SK-N-MC (cell line): ENCODE data around the gene TRIM52.

Experiments used
- DNase-seq: peaks from one replicate; pipeline ENCODE4 v3.0.0-alpha.2; 2011; ENCODE audit warnings: low read depth, low spot score
- H3K27ac ChIP-seq: fragments of 200-600 bp; sonication (generic); 2 replicates; pipeline ENCODE4 v1.5.1; 2016; ENCODE audit warnings: mixed run types
- H3K36me3 ChIP-seq: fragments of 200-600 bp; sonication (generic); 2 replicates; pipeline ENCODE4 v1.6.1; 2017; ENCODE audit warnings: antibody characterized with exemption, low read length, mixed read lengths; ENCODE audit not compliant: insufficient read depth
- H3K4me3 ChIP-seq: fragments of 200-600 bp; sonication (generic); 2 replicates; pipeline ENCODE4 v1.5.1; 2016
- H3K9ac ChIP-seq: fragments of 200-600 bp; sonication (generic); 2 replicates; pipeline ENCODE4 v1.8.0; 2017; ENCODE audit warnings: mixed run types, mixed read lengths; ENCODE audit not compliant: insufficient read length
- H3K9me3 ChIP-seq: fragments of 200-600 bp; sonication (generic); 2 replicates; pipeline ENCODE4 v1.6.1; 2017; ENCODE audit warnings: low read depth, mild to moderate bottlenecking, antibody characterized with exemption, low read length, moderate library complexity, mixed read lengths
- EZH2 ChIP-seq: fragments of 200-600 bp; sonication (generic); IDR thresholded peaks from one replicate; pipeline ENCODE4 v1.6.1; 2017; ENCODE audit warnings: antibody characterized with exemption
- FOXP2 ChIP-seq: optimal IDR thresholded peaks from 2 replicates; pipeline ENCODE3; 2011; ENCODE audit warnings: mild to moderate bottlenecking, moderate library complexity; ENCODE audit not compliant: insufficient read depth; ENCODE audit errors: extremely low read length, control extremely low read depth
- POLR2AphosphoS5 ChIP-seq: IDR thresholded peaks from 2 replicates; pipeline ENCODE4 v1.6.1; 2012; ENCODE audit warnings: mild to moderate bottlenecking, low read depth, low read length, borderline replicate concordance

TRIM52 gene

DNA sequence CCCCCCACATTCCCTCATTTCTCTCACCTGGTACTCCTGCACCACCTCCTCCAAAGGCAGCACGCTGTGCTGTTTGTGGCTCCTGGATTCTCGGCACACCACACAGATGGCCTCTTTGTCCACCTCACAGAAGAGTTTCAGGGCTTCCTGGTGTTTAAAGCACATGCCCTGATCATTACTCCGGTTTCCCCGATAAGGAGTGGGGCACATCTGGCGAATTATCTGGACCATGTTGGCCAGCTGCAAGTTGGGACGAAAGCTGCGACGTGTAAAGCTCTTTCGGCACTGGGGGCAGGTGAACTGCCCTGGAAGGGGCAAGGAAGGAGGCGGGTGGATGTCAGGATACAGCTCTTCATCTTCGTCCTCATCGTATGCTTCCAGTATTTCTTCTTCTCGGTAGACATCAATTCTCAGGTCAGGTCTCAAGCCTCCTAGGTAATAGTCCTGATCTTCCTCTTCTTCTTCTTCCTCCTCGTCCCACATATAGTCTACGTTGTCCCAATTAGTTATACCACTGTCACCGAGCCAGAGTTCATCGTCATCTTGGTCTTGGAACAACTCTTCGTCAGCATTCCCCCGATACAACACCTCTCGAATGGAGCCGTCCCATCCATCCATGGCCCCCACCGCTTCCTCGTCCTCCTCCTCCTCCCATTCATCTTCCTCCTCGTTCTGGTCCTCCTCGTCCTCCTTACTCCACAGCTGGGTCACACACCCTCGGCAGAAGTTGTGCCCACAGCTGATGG lies 796 bp downstream of the TRIM52 start:
- H3K4me3 ChIP-seq = peak overlapping the region; percentile 99
- no peaks in the 10 kb centered on the region for H3K9me3 ChIP-seq
- H3K27ac ChIP-seq = no peak overlapping the region
- H3K9ac ChIP-seq = peak overlapping the region; percentile 100
- TF ChIP-seq POLR2AphosphoS5 = no peak
- no peak for TF ChIP-seq EZH2
- no peak for TF ChIP-seq FOXP2
- peaks cover 31% of the 10 kb centered on the region for H3K36me3 ChIP-seq
- DNase-seq = no peak

DNA sequence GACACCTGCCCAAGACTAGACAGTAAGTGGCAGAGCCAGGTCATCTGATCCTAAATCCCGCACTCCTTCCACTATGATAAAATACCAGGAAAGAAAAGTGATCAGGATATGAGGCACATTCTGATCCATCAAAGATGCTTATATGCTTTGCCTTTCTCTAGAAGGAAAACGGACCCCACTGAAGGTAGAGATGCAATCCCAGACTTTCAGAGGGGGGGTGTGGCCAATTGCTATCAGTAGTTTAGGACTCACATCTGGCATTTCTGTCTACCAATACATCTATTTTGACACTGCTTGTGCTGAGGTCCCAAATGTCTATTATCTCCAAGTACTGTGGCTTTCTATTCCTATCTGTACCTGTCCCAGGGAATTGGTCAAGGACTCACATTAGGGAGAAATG lies 1.7 kb downstream of the TRIM52 start:
- peaks cover 39% of the 10 kb centered on the region for H3K36me3 ChIP-seq
- no peak; the same call in 1 of the 2 replicates for TF ChIP-seq POLR2AphosphoS5
- no peak for TF ChIP-seq EZH2
- TF ChIP-seq FOXP2 = no peak
- no peak for DNase-seq
- peak overlapping the region; percentile 99 for H3K4me3 ChIP-seq
- H3K27ac ChIP-seq = no peak overlapping the region
- peak overlapping the region; percentile 100 for H3K9ac ChIP-seq
- H3K9me3 ChIP-seq = no peaks in the 10 kb centered on the region

DNA sequence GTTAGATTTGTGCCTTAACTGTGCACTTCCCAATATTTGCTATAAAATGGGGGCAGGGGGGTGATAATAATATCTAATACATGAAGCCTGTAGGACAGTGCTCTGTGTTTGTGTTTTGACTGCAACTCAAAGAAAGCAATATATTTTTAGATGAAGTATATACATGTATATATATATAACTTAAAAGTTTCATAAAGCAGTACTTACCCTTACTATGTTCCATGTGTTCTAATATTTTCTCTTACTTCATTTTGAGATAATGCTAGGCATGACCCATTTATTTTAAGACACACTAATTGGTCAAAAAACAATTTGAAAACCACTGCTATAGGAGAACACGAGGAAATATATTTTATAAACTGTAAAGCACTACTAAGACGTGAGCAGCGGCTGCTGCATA lies 2.4 kb downstream of the TRIM52 start:
- Histone ChIP-seq H3K27ac (no peak overlapping the region), H3K4me3 (peak overlapping the region; percentile 99), H3K9ac (peak overlapping the region; percentile 100), H3K9me3 (no peaks in the 10 kb centered on the region), H3K36me3 (peaks cover 36% of the 10 kb centered on the region)
- TF ChIP-seq EZH2 (no peak), POLR2AphosphoS5 (no peak), FOXP2 (no peak)
- no peak for DNase-seq

DNA sequence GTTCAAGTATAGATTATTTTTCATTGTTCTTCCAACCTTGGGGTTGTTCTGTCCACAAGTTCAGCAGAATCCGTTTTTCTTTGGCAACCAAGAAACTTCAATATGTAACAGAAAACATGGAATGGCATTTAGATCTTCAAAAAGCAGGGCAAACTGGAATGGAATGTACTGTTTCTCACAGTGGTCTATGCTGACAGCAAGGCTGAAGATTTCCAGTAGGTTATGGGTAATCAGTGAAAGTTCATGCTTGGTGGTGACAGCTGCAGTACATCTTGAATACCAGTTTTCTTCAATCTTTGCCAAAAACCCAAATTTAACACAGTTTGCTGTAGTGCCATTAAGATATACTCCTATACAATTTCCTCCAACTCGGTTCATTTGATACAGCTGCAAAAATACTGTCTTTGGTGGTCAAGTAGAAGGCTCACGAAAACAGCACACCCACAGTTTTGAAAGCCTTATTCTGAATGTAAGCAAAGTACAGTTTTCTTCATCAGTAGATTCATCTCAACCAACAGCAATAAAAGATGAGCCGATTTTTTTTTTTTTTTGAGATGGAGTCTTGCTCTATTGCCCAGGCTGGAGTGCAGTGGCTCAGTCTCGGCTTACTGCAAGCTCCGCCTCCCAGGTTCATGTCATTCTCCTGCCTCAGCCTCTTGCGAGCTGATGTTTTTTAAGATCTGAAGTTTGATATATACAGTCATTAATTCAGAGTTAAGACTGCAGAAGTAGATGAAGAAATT lies 4.9 kb downstream of the TRIM52 start:
- peak overlapping the region; percentile 22 for H3K9ac ChIP-seq
- DNase-seq = no peak
- peaks cover 46% of the 10 kb centered on the region for H3K36me3 ChIP-seq
- TF ChIP-seq EZH2 (no peak), POLR2AphosphoS5 (no peak)
- peak overlapping the region; percentile 49; the same call in 1 of the 2 replicates for H3K27ac ChIP-seq
- no peak overlapping the region for H3K4me3 ChIP-seq
- H3K9me3 ChIP-seq = no peaks in the 10 kb centered on the region

- Histone ChIP-seq H3K27ac (peak overlapping the region; percentile 49; the same call in 1 of the 2 replicates), H3K4me3 (no peak overlapping the region), H3K9ac (peak overlapping the region; percentile 22), H3K9me3 (no peaks in the 10 kb centered on the region), H3K36me3 (peaks cover 51% of the 10 kb centered on the region)
- DNase-seq = no peak
- no peak for TF ChIP-seq EZH2
- TF ChIP-seq FOXP2 = no peak
- TF ChIP-seq POLR2AphosphoS5 = no peak
Observed at GRCh38 chr5:181255276-181255675, 5.7 kb downstream of the TRIM52 start.

- peak overlapping the region; percentile 78 for H3K9ac ChIP-seq
Observed at GRCh38 chr5:181248277-181248676, 12.7 kb downstream of the TRIM52 start.

DNA sequence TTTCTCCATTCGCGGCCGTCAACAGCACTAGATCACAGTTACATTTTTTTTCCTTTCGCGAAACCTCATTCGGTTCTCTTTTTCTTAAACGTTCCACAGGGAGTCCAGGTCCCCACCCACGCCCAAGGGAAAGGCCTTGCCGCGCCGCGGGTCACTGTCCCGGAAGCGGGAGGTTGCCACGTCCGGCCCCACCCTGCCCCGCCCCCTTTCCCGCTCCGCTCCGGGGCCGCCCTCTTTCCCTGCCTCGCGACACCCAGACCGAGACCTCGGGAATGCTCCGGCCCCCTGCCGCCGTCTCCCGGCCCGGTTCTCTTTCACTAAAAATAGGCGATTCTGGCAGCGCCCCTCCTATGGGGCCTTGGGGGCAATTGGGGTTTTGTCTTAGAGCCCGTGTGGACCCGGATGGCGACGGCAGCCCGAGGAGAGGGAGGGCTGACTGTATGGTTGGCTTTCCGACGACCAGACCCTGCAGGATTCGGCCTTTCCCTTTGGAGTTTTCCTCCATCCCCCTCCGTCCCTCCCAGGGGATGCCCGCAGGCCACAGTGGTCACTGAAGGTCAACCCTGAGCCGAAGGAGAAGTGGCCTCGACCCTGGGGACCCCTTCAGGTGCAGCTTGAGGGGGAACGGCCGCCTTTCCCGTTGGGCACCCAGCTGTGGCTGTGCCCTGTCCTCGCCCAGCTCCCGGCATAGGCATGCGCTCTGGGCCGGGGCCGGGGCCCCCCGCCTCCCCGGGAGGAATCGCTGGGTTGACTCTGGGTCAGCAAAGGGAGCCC lies 14.5 kb downstream of the TRIM52 start:
- DNase-seq = no peak
- Histone ChIP-seq H3K4me3 (peak overlapping the region; percentile 98), H3K36me3 (peaks cover 47% of the 10 kb centered on the region), H3K9ac (peak overlapping the region; percentile 99), H3K27ac (peak overlapping the region; percentile 99), H3K9me3 (no peaks in the 10 kb centered on the region)
- TF ChIP-seq EZH2 = no peak
- TF ChIP-seq FOXP2 = no peak
- TF ChIP-seq POLR2AphosphoS5 = peak; percentile 88

More at GRCh38 chr5:181248277-181248676, 12.7 kb downstream of the TRIM52 start:
- TF ChIP-seq EZH2 (no peak), FOXP2 (no peak)
- no peak for DNase-seq
- peaks cover 38% of the 10 kb centered on the region for H3K36me3 ChIP-seq
- H3K27ac ChIP-seq = peak overlapping the region; percentile 71
- H3K4me3 ChIP-seq = peak overlapping the region; percentile 98
- H3K9me3 ChIP-seq = no peaks in the 10 kb centered on the region

DNA sequence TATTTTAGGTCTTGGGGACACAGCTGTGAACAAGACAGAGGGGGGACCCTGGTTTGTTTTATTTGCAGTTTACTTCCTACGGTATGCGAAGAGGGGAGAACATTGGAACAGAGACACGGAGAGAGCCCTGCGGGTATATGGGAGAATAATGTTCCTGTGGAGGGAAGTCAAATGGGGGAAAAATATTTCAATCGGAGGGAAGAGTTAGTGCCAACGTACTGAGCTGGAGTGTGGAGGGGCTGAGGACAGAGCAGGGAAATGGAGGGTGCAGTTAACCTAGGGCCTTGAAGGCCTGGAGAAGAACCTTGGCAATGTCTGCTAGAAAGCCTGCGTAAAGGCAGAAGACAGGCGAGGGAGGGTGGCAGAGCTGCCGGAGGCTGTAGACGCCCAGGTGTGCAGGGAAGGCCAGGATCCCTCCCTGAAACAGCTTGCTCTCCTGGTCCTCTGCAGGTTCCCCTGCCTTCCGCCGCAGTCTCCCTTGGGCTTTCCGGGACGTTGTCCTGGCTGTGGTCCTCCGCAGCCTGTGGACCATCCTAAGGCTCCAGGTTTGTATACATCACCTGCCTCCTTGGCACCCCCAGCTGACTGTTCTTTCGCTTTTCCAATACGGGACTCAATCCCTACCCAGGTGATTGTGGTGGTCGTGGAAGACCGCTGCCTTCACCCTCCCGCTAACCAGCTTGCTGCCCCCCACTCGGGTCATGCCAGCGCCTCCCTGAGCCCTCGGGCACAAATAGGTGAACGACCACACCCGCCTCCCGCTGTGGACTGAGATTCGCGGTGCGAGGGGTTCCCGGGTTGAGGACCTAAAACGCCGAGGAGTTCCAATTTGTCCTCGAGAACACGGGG lies 15.3 kb downstream of the TRIM52 start:
- H3K9me3 ChIP-seq = no peaks in the 10 kb centered on the region
- TF ChIP-seq POLR2AphosphoS5 = no peak
- no peak for TF ChIP-seq EZH2
- TF ChIP-seq FOXP2 = no peak
- peak overlapping the region; percentile 99 for H3K9ac ChIP-seq
- peak overlapping the region; percentile 98 for H3K4me3 ChIP-seq
- peaks cover 51% of the 10 kb centered on the region for H3K36me3 ChIP-seq
- DNase-seq = no peak
- H3K27ac ChIP-seq = peak overlapping the region; percentile 99
